CD1c-positive myeloid dendritic cell (primary cell): ENCODE results near the gene TRABD2B.
"Not testable (repeated sequence)": the region's sequence is repeated elsewhere in the genome, so short reads cannot be mapped to it uniquely, and the experiment has no call there.

Experiments used
- DNase-seq: peaks from one replicate; pipeline ENCODE4 v3.0.0-alpha.2; 2016; ENCODE audit errors: extremely low spot score

The TRABD2B gene

DNA sequence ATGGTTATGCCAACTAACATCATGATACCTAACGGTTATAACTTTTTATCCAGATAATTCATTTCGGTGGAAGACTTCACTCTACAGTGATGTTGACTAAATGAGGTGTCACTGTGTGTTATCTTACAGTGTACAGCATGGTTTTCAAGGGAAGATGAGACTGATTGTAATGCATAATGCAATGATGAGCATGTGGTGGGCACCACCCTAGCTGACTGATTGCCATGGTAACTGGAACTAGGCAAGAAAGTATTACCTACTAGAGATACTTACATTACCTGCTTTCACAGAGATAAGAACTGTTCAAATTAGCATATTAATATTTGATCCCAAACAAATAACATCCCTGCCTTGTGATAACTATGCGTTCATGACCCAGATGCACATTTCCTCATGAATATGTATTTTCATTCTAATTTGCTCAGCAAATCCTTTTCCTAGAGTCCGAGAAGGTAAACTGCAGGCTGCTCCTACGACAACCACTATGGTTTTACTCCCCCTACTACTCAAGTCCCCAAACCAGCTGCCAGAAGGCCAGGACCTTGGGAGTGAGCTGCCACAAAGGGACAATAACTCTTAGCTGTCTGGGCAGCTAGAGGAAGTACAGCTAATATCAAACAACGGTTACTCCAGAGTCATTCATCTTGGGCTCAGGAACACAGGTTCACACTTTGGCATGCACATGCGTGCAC, 29.2 kb downstream of the TRABD2B start:
- no peak for DNase-seq

DNA sequence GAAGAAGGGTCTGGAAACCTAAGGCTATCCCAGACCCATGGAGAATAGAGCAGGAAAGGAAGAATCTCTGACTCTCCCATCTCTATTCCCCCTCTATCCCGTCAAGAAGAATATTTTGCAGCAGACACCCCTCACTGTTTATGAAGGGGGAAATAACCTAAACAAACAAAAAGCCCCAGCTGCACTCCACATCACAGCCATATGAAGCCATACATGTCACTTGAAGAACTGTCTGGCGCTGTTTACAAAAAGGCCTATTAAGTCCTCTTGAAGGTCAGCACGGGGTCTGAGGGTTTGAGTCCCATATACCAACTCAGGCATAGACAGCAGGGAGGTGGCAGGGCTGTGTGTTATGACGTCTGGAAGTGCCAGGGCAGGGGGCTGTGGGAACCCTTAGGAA, 31.4 kb downstream of the TRABD2B start:
- DNase-seq = no peak

DNA sequence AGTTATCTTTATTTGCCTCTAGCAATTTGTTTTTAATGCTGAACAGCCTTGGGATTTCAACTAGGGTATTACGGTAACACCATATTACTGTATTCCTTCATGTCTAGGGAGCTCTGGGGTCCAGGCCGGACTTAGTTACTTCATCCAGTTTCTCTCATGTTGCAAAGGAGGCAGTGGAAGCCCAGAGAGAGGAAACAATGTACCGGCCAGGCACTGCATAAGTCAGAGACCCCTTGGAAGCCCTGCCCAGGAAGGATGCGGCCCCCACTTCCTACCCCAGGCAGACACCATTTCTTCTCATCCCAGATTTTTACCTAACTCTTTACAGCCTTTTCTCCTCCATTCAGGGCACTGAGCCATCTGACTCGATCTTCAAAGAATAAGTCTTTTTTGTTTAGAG, 32.5 kb downstream of the TRABD2B start:
- no peak for DNase-seq

DNA sequence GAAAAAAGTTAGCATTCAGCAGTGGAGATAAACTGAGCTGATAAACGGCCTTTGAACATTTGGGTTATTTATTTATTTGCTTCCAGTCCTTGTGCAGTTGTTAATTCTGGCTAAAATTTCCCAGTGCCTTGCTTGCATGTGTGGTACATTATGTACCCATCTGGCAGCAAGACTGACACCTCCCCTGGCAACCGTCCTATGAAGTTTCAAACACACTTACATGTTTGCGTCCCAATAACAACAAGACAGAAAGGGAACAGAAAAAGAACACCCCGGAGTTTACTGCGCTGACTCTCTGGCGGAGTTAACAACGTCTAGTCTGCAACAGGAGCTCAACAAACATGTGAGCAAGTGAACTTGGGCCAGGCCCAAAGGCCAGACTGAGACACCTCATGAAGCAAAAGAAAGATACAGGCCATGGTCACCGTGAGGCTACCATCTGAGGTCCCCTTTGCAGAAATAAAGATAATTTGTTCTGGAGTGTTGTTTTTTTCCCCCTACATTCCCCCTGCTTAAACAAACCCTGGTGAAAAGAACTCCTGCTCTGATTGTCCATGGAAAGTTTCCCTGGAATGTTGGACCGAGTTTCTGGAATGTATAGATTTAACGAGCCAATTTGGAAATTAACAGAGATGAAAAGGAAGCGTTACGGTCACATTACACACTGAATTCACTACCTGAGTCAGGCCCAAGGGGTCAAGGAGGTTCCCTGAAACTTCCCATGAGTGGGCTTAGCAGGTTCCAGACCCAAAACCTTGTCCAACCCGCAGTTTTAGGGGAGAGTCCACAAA, 33.4 kb downstream of the TRABD2B start:
- DNase-seq = no peak

DNA sequence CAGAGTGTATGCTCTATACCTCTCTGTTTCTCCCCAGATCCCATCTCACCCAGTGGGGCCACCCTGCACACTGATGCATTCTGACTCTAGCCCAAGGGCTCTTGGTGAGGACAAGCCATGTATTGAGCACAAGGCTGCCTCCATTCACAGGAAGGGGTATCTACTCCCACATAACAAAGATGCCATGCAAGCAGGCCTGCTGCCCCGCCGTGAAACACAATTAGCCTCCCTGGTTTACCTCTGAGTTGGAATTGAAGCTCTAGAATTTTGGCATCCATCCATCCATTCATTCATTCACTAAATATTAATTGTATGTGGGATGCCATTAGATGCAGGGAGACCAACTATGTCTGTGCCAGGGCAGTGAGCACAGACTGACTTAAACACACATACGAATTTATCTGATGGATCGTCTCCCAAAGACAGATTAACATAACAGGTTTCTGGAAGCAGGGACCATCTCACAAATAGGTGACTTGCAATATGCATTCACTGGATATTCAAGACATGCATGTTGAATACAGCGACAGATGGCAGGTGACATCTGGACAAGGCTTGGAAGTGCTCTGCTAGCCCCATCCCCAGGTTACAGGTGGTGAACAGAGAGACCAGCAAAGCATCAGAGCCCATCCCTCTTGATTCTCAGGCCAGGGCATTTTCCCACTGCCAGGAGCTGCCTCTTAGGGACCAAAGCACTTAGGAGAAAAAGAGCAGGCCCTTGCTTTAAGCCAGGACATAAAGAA, 34.3 kb downstream of the TRABD2B start:
- DNase-seq = no peak

DNA sequence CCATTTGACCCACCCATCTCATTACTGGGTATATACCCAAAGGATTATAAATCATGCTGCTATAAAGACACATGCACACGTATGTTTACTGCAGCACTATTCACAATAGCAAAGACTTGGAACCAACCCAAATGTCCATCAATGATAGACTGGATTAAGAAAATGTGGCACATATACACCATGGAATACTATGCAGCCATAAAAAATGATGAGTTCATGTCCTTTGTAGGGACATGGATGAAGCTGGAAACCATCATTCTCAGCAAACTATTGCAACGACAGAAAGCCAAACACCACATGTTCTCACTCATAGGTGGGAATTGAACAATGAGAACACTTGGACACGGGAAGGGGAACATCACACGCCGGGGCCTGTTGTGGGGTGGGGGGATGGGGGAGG, 35.4 kb downstream of the TRABD2B start:
- not testable (repeated sequence) for DNase-seq

DNA sequence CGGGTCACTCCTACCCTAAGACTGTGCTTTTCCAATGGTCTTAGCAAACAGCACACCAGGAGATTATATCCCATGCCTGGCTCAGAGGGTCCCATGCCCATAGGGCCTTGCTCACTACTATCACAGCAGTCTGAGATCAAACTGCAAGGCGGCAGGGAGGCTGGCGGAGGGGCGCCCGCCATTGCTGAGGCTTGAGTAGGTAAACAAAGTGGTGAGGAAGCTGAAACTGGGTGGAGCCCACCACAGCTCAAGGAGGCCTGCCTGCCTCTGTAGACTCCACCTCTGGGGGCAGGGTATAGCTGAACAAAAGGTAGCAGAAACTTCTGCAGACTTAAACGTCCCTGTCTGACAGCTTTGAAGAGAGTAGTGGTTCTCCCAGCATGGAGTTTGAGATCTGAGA, 40.7 kb downstream of the TRABD2B start:
- DNase-seq = not testable (repeated sequence)

DNA sequence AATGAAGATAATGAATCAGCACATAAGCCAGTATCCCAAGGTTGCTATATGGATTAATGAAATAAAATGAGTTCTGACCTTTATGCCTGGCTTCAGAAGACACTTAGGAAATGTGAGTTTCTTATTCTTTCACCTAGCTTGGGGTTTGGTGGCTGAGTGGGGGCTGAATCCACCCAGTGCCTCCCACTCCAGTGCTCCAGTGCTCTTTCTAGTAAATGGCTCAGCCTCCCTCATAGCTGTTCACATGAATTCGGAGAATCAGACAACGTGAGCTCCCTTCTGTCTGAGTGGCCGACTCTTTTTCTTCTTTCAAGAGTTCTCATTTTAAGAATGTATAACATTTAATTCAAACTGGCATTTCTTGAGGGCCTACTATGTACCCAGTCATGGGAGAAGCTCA, 43.5 kb downstream of the TRABD2B start:
- DNase-seq = no peak

DNA sequence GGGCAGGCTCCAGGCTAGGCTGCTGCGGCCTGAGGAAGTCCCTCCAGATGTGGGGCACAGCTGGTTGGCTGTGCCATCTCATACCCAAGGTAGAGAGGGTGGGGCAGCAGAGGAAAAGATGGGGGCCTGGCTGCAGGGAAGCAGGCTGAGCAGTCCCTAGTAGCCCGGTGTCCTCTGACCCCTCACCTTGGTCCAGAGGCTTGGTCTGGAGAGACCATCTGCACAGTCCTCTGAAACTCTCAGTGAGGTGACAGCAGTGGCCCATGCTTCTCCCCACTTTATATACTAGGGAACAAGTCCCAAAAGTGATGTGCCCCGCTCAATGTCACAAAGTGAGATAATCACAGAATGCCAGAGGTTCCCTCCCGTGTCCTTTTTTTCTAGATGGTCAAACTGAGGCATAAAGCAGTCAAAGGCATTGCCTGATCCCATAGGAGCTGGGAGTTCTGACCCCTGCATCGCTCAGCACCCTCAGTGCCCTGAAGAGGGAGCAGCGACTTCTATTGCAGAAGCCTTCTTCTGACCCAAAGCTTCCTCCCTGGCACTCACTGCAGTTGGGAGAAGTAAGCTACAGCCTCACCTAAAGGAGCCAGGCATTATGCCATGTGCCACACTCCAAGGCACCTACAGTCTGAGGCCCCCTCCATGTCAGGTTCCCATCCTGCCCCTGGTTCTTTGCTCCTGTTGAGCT, 45.5 kb downstream of the TRABD2B start:
- DNase-seq = no peak

DNA sequence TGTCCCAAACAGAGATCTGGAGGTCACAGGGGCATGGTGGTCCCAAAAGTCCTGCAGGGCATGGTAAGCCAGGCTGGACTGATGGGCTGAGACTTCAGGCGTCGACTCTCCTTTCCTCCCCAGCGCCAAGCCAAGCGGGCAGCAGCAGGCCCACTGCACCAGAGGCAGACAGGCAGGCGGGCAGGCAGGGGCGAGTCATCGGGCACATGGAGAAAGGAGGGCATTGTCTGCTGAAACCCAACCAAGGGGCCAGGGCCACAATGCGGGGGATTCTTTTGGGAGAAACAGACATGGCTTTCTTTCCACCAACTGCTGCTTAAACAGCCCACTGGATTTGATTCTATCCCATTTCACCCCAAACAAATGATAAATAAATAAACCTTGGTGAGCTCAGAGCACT, 46.2 kb downstream of the TRABD2B start:
- DNase-seq = no peak

DNA sequence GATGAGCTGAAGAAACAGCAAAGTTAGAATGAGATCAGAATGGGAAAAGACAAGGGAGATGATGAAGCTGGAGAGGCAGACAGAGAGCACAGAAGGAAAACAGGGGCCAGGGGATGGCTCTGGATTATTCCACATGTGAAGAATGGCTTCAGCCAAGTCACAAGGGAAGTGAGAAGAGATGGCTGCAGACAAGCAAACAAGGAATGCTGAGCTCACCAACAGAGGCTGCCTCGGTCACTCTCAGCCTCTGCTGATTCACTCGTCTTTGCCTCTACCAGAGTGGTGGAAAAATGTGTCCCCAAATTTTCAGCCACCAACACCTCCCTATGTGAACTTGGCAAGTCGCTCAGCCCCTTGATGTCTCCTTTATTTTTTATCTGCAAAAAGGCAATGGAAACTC, 46.7 kb downstream of the TRABD2B start:
- no peak for DNase-seq

DNA sequence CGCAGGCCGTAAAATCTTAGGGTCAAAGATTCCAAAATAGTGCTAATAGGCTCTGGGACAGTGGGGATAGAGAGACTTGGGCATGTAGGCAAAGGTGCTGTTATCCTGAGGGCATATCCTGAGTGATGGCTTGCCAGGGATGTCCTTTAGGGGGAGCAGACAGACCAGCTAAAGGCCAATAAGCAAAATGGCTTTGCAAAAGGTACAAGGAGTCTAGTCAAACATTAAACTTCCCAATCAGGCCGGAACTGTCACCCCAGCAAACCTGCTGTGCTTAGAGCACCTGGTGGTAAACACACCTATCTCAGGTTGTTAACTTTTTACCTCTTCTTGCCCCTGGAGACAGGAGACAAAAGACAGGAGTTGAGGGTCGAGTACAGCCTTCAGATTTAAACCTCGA, 49.1 kb downstream of the TRABD2B start:
- no peak for DNase-seq

DNA sequence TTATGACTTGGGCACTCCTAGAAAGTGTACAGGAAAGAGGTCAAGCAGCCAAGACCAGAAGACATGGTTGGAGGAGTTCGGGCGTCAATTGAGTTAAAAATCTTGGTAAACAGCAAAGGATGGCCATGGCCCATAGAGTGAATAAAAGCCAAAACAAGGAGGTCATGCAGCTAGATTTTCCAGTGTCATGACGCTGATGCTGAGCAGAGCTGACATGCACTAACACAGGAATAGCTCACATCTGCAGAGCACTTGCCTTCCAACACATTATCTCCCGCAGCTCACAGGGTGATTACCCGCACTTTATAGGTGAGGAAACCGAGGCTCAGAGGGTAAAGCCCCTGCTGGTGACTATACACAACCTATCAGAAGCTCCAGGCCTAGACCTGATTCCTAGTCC, 49.7 kb downstream of the TRABD2B start:
- DNase-seq = no peak

DNA sequence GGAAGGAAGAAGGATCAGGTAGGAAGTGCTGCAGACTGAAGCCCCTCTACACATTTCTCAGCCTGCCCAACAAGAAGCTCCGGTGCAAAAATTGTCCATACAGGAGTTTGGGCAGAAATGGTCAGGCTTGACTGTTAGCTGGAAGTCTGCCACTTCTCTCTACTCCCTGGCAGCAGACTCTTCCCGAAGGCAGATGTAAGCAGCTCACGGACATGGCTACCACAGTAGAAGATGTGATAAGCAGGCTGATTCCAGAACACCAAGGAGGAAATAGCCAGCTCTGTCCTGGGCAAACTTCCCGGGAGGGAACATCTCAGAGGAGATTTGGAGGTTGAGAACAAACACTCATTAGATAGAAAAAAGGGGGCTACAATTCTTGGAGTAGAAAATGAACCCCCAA, 52.6 kb downstream of the TRABD2B start:
- no peak for DNase-seq

DNA sequence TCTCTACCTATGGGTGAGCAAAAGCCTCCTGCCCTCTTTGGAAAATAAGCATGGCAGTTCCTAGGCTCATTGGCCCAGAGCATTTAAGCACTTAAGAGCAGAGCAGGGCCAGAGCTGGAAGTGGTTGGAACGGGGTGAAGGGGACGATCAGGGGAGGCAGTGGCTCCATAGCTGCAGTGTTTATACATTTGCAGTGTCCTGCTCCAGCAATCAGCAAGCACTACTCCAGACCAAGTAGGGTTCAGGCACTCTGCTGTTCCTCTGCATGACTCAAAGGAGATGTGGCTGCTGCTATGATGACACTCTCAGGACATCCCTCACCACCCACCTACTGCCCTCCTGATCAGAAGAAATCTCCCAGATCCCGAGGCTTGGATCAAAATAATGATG, 55.0 kb downstream of the TRABD2B start:
- no peak for DNase-seq

DNA sequence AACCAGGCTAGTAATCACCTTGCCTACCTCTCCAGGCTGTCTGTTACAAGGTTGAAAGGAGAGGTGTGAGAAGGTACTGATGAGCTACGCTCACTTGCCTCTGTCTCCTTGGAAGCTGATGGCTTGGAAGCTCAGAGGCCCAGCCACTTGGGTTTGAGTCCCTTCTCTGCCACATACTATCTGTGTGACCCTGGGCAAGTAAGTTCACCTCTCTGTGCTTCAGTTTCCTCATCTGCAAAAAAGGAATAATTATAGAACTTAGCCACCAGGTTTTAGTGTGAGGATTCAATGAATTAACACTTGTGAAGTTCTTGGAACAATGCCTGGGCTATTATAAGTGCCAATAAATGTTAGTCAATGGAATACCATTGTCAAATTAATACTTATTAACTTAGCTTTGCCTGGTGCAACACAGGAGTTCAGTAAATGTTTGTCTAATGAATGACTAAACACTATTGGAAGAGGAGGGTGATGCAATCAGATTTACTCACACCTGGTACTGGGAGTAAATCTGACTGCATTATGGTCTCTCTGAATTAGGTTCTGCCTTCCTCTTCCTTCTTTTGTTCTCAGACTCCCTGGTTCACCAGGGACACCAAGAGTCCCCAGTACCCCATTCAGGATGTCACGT, 55.5 kb downstream of the TRABD2B start:
- DNase-seq = no peak

DNA sequence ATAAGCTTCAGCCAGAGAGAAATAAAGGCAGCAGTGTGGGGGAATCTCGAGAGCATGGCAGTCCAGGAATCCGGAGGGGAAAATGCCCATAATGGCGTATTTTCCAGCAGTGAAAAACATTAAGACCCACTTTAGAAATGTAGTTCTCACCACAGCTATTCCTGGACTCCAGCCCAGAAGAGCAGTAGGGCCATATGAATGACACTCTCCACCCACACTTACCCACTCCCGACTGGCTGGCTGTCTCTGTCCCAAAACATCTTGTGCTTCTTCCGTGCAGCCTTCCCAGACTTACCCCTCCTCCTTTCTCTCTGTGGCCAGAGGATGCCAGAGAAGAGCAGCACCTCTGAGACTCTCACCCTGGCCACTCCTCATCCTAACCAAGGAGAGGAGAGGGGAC, 56.4 kb downstream of the TRABD2B start:
- DNase-seq = no peak

DNA sequence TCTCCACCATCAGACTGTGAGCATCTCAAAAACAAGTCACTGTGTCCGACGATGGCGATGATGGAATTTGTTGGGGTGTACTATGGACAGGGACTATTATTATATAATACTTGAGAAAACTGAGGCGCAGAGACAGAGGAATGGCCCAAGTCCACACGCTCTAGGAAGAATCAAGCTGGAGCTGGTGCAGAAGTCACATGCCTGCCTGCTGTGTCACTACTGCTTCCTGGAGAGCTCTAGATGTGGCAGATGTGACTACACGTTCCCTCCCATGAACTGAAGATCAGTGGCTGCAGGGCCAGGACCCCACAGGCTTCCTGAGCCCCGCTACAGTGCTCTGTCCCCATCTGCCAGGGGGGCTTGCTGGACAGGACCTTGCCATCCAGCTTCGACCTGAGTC, 56.9 kb downstream of the TRABD2B start:
- no peak for DNase-seq

DNA sequence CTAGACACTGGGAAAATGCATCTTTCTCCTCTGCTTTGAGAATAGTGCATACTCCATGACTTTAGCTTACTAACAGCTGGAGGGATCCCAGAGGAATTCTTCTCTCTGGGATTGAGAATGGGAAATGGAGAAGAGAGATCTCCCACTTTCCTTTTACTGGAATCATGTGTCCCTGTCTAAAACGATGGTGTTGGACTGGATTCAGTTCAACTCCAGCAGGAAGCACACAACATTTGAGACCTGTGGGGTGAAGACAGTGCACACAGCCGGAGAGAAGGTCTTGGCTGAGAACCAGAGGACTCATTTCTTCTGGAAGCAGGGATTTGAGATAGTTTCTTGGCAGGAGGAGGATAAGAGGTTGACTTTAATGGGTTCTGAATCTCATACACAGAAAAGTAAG, 58.7 kb downstream of the TRABD2B start:
- no peak for DNase-seq

DNA sequence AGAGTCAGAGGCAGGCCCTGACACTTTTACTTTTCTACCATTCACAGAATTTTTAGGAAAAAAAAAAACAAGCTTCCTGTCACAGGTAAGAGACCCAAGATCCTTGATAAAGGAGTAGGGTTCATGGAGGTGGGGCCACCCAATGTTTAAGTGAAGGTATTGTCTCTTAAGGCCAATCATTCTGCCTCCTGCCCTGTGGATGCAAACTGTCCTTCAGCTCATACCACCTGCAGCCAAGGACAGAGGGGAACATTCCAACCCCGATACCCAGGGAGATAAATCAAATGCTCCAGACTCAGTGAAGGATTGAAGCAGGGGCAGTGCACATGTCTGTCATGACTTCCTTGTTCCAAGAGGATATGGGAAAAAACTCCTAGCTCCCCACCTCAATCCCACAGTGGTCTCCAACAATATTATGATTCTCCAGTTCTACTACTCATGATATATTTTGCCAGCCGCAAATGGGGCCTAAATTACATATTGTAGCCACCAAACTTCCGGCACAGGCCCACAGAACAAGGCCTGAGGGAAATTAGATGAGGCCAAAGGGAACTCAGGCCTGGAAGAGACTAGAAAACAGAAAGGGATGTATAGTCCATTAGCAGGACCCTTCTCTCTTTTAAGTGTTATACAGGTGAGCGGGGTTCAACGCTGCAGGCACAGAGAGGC, 59.5 kb downstream of the TRABD2B start:
- DNase-seq = no peak

DNA sequence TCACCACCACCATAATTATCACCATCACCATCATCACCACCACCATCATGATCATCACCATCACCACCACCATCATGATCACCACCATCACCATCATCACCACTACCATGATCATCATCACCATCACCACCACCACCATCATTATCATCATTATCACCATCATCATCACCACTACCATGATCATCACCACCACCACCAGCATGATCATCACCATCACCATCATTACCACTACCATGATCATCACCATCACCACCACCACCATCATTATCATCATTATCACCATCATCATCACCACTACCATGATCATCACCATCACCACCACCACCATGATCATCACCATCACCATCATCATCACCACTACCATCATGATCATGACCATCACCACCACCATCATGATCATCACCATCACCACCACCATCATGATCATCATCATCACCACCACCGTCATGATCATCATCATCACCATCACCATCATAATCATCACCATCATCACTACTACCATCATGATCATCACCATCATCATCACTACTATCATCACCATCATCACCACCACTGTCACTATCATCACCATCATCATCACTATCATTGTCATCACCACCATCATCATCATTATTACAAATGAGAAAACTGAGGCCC, 60.2 kb downstream of the TRABD2B start:
- no peak for DNase-seq
